Fibroblast of the aortic adventitia (primary cell): Measurements from ENCODE around the gene AP1S3. TPM values are rescaled to one million over a fixed set of nuclear protein-coding genes. Genes with fewer than 3 reads are reported as not detected.
A peak's percentile ranks its signal among the peaks of the same experiment; 100 is the strongest.

Source experiments
- DNase-seq: peaks from one replicate; pipeline ENCODE4 v3.0.0-alpha.2; 2010; ENCODE audit warnings: low read depth
- H3K4me3 ChIP-seq: 2 replicates; pipeline ENCODE4 v1.5.1; 2011; ENCODE audit warnings: low read depth, mild to moderate bottlenecking, control low read depth, low read length, moderate library complexity
- total RNA-seq: library from RNA; depleted of rRNA; stranded (reverse); fragments of >200 nt; gene quantifications from 2 replicates; pipeline ENCODE4 v1.2.3, GENCODE V29; 2012; ENCODE audit warnings: low replicate concordance
- TF ChIP-seq, protein P1 (sequence below): IDR thresholded peaks from 2 replicates; pipeline ENCODE4 v1.5.1; 2011; ENCODE audit warnings: mild to moderate bottlenecking, low read length, control low read depth, inconsistent platforms; ENCODE audit not compliant: insufficient read depth

AP1S3 gene
- total RNA-seq, 1 donor: 8.1 TPM

DNA sequence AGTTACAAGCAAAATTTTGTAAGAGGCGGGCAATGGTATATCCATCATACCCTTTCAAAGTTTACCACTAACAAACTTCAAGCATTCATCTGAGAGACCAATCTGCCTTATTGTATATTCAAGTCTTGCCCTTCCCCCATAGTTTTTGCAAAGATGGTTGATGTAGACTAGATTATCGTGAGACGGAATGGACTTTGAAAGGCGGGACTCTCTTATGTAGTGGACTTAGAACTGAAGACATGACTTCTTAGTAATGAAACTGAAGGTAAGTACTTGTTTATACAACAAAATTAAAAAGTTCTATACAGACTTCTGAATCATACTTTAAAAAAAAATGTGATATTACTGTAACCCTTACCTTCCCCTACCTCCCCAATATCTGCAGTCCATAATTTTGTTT lies 10.4 kb downstream of the AP1S3 start:
- no peak overlapping the region for H3K4me3 ChIP-seq
- TF ChIP-seq, protein P1, sequence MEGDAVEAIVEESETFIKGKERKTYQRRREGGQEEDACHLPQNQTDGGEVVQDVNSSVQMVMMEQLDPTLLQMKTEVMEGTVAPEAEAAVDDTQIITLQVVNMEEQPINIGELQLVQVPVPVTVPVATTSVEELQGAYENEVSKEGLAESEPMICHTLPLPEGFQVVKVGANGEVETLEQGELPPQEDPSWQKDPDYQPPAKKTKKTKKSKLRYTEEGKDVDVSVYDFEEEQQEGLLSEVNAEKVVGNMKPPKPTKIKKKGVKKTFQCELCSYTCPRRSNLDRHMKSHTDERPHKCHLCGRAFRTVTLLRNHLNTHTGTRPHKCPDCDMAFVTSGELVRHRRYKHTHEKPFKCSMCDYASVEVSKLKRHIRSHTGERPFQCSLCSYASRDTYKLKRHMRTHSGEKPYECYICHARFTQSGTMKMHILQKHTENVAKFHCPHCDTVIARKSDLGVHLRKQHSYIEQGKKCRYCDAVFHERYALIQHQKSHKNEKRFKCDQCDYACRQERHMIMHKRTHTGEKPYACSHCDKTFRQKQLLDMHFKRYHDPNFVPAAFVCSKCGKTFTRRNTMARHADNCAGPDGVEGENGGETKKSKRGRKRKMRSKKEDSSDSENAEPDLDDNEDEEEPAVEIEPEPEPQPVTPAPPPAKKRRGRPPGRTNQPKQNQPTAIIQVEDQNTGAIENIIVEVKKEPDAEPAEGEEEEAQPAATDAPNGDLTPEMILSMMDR: no peak
- DNase-seq: no peak

DNA sequence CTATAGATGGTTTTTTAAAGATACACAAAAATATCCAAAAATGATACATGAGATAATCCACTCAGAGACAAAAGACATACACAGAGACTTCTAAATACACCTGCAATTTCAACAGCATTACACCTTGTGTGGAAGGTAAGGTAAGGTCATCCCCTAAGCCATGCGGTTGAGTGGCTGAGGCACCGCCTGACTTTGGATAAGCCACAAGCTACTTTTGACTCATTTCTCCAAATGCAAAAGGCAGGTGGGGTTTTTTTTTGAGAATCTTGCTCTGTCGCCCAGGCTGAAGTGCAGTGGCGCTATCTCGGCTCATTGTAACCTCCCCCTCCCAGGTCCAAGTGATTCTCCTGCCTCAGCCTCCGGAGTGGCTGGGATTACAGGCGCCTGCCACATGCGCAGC lies 13.1 kb downstream of the AP1S3 start:
- TF ChIP-seq, protein P1: no peak
- DNase-seq: no peak
- no peak overlapping the region for H3K4me3 ChIP-seq

DNA sequence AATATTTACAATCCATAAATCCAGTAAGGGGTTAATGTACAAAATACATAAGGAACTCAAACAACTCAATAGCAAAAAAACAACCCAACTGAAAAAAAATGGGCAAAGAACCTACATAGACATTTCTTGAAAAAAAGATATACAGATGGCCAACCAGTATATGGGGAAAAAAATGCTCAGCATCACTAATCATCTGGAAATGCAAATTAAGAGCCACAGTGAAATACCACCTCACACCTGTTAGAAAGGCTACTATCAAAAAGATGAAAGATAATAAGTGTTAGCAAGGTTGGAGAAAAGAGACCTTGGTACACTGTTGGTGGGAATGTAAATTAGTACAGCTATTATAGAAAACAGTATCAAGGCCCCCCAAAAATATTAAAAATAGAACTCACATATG lies 14.6 kb downstream of the AP1S3 start:
- TF ChIP-seq, protein P1: no peak

DNA sequence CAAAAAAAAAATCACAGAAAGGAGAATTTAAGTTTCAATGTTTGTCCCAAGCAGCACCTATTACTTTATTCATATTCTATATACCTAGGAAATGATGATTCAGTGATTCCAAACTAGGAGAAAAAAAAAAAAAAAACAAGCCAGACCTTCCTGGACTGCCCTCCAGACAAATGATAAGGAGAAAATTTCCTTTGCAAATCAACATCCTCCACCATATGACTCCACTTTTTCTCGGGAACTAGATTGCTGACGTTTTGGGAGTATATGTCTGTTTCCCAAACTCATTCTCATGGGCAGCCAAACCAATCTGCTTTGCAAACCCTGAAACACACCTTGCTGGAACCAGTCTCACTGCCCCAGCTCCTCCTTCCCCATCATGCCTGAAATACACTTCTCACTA lies 16.8 kb downstream of the AP1S3 start:
- TF ChIP-seq, protein P1: no peak
- peak; percentile 64 for DNase-seq
- no peak overlapping the region for H3K4me3 ChIP-seq

More for the DNA sequence above, 14.6 kb downstream of the AP1S3 start:
- DNase-seq: no peak
- no peak overlapping the region for H3K4me3 ChIP-seq

DNA sequence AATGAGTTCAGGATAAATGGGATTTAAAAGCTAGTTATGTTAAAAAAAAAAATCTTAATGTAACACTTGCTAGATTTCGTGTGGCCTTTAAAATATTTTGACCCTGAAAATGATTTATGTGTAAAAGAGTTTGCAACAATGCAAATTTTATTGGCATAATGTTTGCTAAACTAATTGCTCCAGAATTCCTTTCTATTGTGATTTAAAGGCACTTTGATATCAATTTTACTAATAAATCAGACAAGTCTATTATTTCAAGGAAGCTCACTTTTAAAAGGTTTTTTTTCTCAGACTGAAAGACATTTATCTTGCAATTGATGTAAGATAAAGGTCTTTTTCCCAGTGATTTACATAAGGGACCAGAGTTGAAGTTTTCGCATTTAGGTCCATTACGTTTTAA lies 17.5 kb downstream of the AP1S3 start:
- H3K4me3 ChIP-seq: no peak overlapping the region
- TF ChIP-seq, protein P1: no peak
- DNase-seq: no peak

DNA sequence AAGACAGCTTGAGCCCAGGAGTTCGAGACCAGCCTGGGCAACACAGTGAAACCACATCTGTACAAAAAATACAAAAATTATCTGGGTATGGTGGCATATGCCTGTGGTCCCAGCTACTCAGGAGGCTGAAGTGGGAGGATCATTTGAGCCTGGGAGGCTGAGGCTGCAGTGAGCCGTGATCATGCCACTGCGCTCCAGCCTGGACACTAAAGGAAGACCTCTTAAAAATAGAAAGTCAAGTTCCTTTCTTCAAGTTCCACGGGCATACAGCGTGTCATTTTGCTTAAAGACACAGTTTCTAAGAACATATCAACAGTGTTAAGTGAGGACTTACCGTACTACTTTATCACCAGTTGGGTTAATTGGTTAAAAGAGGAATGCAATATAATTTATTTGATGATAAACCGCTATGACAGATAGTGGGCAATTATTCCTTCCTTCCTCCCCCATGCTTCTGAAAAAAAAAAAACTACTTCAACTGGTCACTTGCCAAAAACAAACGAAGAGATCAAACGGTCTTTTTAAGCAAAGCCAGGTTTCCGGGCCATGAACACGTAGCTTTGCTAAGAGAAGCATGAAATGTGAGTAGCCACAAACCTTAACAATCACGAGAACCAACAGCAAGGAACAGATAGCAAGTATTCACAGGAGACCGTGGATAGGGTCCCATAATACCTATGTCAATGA lies 21.4 kb downstream of the AP1S3 start:
- no peak for DNase-seq
- no peak overlapping the region for H3K4me3 ChIP-seq
- TF ChIP-seq, protein P1: no peak
